DMS79 treated with DMSO at 0.1 percent for 48 hours (cell line): ENCODE measurements around the gene VKORC1.

Experiments used
- DNase-seq: peaks from one replicate; lab custom pipeline; 2025; lab: John Stamatoyannopoulos, UW

VKORC1 gene

DNA sequence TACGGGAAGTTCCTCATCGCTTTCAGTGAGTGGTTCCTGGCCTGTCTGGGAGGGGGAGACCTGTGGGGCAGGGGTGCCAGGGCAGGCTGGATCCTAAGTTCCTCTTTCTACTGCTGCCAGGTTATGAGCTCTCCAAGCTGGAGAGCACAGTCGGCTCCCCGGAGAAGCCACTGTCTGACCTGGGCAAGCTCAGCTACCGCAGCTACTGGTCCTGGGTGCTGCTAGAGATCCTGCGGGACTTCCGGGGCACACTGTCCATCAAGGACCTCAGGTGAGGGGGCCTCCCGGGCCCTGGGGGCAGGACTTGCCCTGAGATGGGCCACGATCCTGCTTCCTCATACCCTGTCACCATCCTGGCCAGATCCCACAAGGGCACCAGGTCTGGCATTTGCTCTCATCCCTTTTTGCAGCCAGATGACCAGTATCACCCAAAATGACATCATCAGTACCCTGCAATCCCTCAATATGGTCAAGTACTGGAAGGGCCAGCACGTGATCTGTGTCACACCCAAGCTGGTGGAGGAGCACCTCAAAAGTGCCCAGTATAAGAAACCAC, 35.8 kb upstream of the VKORC1 start:
- no peak for DNase-seq

DNA sequence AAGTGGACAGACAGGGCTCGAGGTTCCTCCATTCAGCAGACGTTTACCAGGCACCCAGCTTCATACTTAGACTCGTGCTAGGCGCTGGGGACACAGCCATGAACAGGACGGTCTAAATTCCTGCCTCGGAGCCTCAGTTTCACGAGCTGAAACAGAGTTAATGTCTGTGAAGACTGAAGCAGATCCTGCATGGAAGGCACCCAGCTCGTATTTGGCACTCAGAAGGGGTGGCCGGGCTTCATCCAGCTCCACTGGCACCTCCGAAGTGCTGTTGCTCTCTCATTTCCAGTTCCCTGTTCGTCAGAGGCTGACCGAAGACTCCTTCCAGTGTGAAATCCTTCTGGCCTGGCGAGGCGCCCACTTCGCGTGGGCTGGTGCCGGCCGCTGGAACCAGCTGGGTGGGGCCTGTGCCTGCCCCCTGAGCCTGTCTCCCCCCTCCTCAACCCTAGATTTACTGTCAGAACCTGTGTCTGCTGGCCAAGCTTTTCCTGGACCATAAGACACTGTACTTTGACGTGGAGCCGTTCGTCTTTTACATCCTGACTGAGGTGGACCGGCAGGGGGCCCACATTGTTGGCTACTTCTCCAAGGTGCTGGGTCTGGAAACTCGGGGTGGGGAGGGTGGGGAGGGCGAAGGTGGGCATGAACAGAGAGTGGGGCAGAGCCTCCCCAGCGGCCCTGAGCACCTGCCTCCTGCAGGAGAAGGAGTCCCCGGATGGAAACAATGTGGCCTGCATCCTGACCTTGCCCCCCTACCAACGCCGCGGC, 35.2 kb upstream of the VKORC1 start:
- no peak for DNase-seq

DNA sequence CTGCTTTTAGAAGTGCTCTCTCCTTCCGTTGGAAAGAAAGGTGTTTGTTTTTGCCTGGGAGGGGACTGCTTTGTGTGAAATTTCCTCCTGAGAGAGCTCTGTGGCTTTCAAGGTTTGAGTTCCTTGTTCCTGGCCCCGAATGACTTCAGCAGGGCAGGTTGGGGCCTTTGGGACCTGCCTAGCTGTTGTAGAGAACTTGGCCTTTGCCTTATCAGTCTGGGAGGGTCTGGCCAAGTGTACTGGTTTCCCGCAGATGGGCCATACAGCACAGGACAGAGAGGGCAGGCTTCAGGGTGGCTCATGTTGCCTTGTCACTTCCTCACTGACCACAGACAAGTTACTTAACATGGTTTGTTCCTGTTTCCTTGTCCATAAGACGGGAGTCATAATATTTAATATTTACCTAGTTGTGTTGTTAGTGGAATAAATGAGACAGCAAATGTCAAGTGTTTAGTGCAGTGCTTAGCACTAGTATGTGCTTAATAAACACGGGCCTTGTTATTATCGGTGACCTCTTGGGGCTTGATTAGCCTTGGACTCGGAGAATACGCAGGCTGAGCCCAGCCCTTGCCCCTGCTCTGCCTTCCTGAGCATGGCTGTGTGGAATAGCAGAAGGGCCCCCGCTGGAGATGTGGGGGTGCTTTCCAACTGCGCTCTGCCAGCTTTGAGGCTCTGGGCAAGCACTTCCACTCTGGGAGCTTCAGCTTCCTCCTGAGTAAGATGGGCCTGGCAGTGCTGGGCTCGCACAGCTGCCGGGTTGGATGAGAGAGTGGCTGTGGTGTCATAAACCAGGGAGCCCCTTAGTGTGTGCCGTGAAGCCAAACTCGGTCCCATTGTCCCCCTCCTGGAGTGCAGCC, 34.3 kb upstream of the VKORC1 start:
- no peak for DNase-seq

DNA sequence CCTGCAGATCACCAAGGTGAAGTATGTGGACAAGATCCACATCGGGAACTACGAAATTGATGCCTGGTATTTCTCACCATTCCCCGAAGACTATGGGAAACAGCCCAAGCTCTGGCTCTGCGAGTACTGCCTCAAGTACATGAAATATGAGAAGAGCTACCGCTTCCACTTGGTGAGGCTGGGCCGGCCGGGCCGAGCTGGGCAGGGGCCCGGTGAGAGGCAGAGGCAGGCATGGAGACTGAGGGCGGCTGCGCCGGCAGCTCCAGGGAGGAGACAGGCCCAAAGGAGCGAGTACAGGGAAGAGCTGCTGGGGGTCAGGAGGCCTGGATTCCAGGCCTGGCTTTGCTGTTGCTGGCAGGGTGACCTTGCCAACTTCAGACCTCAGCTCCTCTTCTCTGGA, 32.6 kb upstream of the VKORC1 start:
- DNase-seq: no peak

DNA sequence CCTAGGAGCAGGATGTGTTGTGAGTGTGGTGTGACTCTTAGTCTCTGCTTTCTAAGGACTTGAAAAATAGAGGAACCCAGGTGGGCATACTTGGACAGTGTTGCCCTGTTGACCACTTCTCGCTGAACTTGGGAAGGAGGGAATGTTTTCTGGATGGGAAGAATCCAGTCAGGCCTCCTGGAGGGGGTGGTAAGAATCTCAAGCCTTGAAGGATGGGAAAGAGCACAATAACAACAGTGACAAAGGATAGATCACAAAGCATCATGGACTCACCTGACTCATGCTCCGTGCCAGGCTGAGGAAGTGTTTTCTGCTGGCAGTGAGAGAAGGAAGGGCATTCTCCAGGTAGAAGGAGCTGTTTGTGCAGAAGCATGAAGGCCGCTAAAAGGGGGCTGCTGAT, 31.2 kb upstream of the VKORC1 start:
- DNase-seq: no peak

DNA sequence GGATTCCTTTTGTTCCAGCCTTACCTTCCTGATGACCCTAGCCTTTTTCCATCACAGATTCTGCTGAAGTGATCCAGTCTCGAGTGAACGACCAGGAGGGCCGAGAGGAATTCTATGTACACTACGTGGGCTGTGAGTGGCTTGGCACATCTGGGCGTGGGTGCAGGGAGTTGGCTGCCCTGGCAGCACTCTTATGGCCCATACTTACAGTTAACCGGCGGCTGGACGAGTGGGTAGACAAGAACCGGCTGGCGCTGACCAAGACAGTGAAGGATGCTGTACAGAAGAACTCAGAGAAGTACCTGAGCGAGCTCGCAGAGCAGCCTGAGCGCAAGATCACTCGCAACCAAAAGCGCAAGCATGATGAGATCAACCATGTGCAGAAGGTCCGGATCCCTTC, 25.5 kb upstream of the VKORC1 start:
- DNase-seq: no peak

DNA sequence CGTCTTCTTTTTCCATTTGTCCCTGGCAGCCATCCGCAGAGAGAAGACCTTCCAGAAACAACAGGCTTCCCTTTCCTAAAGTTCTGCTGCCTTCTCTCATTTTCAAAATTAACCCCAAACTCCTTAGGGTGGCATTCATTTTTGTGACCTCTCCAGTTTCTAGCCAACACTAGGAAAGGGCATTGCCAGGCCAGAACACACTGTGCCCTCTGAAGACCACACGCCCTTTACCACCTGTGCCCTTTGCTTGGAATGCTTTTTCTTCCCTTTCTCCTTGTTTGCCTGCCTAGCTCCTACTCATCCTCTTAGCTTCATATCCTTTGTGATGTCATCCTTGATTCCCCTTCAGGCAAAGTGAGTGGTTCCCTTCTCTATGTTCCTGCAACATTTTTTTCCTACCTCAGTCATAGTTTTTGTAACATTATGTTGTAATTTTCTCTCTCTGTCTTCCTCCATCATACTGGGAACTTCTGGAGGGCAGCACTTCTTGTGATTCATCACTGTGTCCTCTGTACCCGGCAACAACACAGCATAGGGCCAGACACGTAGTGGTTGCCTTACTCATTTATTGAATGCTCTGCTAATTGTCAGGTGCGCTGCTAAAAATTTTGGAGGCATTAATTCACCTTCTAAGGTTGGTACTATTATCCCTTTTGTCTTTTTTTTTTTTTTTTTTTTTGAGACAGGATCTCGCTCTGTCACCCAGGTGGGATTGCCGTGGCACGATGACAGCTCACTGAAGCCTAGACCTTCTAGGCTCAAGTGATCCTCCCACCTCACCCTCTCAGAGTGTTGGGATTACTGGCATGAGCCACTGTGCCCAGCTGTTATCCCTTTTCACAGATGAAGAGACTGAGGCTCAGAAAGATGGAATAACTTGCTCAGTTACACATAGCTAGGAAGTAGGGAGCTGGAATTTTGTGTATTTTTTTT, 23.9 kb upstream of the VKORC1 start:
- DNase-seq: no peak

DNA sequence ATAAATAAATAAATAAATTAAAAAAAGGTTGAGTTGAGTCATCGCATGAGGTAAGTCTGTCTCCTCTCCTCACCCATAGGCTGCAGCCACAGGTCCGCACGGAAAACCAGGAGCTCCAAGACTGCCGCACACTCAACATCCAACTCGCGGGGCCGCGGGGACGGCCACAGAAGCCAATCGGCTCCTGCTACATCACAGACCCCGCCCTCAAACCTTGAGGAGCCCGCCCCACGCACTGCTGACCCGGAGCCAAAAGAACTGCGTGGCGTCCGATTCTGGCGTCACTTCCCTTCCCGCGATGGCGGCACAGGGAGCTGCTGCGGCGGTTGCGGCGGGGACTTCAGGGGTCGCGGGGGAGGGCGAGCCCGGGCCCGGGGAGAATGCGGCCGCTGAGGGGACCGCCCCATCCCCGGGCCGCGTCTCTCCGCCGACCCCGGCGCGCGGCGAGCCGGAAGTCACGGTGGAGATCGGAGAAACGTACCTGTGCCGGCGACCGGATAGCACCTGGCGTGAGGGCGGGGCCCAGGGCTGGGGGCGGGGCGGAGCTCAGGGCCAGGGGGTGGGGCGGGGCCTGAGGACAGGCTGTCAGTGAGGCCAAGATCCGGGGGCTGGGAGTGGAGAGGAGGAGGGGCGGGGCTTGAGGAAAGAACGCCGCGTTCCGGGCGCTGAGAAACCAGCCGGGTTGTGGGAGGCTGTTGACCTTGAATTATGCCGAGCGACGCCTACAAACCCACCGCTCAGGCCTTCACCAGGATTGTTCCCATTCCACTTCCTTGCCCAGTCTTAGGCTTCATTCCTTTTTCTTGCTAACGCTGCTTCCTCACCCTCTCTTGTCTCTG, 23.0 kb upstream of the VKORC1 start, which contains the start of gene KAT8:
Gene KAT8, plus strand, starts transcription at position 281 of the 839 bp plus-strand sequence. Its CDS starts 18 bp downstream, at position 299.
- peak; percentile 95 for DNase-seq

DNA sequence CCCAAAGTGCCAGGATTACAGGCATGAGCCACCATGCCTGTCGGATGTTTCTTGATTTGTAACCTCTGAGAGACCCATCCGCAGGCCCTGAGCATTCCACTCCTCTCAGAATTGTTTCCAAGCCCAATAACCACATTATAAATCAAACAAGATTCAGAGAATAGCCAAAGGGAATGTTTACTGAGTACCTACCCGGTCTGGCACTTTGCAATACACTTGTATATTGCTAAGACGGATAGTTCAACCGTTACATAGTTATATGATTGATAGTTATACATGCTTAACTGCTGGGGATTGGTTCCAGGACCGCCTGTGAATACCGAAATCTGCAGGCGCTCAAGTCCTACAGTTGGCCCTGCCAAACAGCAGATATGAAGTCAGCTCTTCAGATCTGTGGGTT, 19.9 kb upstream of the VKORC1 start:
- no peak for DNase-seq

DNA sequence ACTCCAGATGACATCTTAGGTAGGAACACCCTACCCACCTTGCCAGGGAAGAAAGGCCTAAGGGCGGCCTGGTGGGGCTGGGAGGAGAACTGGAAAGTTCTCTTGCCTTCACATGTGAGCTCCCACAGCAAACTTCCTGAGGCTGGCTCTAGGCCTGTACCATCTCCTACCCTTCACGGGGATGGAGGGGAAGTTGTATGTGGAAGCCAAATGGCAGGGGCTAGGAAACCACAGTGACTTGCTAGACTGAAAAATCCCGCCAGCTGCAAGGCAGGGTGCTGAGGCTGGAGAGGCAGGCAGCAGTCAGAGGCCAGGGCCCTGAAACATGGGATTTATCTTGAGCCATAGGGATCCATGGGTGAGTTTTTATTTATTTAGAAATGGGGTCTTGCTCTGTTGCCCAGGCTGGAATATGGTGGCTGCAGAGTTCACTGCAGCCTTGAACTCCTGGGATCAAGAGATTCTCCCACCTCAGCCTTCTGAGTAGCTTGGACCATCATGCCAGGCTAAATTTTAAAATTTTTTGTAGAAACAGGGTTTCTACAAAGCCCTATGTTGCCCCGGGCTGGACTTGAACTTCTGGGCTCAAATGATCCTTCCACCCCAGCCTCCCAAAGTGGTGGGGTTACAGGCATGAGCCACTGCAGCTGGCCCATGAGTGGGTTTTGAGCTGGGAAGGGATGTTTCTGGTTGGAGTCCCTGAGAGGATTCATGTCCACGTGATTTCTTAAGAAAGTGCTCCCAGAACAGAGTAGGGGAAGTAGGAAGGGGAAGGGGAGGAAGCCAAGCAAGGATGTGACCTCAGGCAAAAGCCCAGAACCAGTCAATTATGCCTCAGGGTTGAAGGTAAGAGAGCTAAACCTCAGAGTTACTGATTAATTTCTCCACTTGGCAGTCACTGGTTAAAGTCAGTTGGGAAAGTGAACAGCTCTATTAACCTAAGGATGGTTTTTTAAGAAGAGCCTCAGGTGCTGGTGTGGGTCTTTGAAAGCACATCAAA, 18.8 kb upstream of the VKORC1 start:
- DNase-seq: no peak

DNA sequence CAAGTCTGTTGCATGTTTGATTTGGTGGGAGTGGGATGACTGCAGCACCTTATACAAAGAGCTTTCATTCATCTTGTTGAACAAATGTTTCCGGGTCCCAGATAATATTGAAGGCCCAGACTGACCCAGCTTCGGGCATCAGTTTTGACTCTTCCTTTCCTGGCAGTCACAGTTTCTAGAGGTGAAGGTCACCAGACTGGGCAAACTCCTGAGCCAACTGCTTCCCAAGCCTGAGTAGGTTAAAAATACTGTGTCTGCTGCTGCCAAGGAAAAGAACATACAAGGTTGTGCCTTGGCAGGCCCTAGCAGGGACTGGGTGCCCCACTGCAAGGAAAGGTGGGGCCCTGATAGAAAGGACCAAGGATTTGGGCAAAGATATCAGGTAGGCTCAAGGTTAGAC, 18.1 kb upstream of the VKORC1 start:
- DNase-seq: no peak

DNA sequence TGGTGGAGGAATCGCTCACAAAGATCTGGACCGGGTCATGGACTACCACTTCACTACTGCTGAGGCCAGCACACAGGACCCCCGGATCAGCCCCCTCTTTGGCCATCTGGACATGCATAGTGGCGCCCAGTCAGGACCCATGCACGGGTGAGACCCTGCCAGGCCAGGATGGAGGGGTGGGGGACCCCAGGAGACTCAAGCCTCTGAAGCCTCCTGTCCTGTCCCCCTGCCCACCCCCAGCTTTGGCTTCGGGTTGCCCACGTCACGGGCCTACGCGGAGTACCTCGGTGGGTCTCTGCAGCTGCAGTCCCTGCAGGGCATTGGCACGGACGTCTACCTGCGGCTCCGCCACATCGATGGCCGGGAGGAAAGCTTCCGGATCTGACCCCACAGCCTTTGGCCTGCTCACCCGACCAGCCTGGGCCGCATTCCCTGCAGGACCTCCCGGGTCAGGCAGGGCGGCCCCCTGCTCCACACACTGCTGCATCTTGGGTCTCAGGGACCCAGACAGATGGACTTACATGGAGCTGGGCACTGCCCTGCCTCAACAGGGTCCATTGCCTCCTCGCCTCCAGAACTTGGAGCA, 17.4 kb upstream of the VKORC1 start:
- no peak for DNase-seq

DNA sequence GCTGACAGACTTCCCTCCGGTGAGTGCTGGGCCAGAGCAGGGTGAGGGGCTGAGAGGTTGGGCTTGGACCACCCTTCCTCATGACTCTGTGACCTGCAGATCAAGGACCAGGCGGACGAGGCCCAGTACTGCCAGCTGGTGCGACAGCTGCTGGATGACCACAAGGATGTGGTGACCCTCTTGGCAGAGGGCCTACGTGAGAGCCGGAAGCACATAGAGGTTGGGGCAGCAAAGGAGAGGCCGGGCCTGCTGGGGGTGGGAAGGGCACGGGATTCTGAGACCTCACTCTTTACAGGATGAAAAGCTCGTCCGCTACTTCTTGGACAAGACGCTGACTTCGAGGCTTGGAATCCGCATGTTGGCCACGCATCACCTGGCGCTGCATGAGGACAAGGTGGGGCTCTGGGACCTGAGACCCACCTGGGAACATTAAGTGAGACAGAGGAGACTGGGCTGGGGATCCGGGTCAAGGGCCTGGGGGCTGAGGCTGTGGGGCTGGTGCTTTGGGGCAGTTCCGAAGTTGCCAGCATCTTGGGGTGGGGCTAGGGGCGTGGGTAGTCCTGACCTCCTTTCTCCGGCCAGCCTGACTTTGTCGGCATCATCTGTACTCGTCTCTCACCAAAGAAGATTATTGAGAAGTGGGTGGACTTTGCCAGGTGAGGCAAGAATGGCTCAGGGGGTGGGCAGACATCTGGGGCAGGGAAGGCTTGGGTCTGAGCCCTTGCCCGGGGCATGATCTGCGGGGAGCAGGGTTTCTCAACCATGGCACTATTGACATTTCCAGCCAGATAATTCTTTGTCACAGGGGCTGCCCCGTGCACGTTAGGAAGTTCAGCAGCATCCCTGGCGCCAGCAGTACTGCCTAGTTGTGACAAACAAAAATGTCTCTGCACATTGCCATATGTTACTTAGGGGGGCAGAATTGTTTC, 15.8 kb upstream of the VKORC1 start:
- DNase-seq: no peak

DNA sequence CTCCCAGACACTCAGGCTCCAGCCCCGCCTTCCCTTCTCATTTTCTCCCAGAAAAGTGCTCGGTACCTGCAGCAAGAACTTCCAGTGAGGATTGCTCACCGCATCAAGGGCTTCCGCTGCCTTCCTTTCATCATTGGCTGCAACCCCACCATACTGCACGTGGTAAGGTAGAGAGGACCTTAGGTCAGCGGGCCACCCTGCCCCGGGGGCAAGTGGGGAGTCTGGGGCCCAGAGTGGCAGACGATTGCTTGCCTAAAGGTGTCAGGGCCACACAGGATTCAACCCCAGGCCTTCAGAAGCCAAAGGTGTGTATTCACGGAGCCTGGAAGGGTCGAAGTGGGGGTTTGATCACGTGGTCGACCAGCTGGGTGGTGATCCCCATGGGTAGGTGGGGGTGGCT, 15.0 kb upstream of the VKORC1 start:
- no peak for DNase-seq

DNA sequence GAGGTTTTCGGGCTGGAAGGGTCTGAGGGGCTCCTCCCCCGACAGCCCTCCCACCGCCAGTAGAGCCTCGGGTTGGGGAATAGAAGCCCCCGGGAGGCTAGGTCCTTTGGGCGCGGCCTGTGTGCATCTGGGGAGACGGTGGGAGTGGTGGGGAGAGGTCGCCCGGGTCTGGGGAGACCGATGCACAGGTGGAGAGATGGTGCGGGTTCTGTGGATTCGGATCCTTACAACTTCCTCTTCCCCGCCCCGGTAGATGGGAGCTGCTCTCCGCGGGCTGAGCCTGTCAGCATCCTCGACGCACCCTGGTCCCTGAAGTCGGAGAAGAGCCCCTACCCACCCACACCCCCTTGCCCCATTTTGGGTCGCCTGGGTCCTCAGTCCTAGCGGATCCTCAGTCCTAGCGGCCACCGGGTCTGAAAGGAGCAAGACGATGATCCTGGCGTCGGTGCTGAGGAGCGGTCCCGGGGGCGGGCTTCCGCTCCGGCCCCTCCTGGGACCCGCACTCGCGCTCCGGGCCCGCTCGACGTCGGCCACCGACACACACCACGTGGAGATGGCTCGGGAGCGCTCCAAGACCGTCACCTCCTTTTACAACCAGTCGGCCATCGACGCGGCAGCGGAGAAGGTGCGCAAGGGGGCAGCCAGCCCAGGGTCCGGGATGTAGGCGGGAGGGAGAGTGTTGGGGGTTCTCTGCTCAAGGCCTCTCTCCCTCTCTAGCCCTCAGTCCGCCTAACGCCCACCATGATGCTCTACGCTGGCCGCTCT, 14.4 kb upstream of the VKORC1 start:
- DNase-seq: no peak

DNA sequence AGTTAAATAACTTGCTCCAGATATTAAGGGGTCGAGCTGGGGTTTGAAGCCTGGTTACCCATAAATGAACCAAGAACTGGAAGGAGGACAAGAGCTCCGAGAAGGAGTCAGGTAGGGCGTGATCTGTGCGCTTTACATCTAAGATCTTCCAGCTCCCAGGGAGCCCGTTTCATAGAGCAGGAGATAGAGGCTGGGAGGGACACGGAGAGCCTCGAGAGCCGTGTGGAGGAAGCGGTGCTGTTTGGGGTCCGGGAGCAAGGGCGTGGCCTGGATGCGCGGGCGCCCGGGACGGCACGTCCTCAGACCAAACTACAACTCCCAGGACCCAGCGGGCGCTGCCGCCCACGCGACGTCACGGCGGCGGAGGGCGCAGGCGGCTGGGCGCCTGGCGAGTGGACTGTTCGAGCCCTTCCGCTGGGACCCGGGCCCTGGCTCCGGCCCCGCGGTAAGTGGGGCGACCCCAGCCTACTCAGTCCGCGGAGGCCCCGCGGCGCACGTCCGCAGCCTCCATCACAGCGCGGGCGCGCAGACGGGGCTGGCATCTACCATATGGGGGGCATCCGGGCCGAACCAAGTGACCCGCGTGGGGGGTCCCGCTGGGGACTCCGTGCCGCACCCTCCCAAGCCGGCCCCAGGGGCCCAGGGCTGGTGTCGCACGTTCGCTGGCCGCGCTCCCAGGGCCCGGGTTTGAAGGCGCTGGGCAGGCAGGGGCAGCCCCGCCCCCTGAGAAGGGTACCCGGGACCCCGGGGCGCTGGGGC, 13.6 kb upstream of the VKORC1 start, which contains the start of gene BCKDK:
Gene BCKDK, plus strand, starts transcription at position 352 of the 759 bp plus-strand sequence. CDS start 838 bp downstream, outside the sequence.
- DNase-seq: peak; percentile 72
